ENCODE measurements around the gene WDPCP. TPM values are rescaled to one million over a fixed set of nuclear protein-coding genes. Genes with fewer than 3 reads are reported as not detected.

WDPCP gene
- total RNA-seq, 4 donors from 2014 or later, result 15.9 to 18.5 (median 17.4) TPM

DNA sequence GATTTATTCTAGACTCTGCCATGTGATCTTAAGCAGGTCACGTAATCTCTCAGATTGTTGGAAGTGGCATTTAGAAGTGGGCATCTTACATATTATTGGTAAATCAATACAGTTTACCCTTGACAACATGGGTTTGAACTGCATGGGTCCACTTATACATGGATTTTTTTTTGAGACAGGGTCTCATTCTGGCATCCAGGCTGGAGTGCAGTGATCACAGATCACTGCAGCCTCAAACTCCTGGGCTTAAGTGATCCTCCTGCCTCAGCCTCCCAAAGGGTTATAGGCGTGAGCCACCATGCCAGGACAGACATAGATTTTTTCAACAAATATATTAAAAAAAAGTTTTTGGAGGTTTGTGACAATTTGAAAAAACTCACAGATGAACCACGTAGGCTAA is 393.0 kb downstream of the WDPCP start:
- TF ChIP-seq, protein P1, sequence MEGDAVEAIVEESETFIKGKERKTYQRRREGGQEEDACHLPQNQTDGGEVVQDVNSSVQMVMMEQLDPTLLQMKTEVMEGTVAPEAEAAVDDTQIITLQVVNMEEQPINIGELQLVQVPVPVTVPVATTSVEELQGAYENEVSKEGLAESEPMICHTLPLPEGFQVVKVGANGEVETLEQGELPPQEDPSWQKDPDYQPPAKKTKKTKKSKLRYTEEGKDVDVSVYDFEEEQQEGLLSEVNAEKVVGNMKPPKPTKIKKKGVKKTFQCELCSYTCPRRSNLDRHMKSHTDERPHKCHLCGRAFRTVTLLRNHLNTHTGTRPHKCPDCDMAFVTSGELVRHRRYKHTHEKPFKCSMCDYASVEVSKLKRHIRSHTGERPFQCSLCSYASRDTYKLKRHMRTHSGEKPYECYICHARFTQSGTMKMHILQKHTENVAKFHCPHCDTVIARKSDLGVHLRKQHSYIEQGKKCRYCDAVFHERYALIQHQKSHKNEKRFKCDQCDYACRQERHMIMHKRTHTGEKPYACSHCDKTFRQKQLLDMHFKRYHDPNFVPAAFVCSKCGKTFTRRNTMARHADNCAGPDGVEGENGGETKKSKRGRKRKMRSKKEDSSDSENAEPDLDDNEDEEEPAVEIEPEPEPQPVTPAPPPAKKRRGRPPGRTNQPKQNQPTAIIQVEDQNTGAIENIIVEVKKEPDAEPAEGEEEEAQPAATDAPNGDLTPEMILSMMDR (IDR thresholded peaks at IDR 0.05), result no peak
- ATAC-seq (ENCODE audit: low FRiP score) (no peak), DNase-seq (ENCODE audit: low spot score) (no peak)

DNA sequence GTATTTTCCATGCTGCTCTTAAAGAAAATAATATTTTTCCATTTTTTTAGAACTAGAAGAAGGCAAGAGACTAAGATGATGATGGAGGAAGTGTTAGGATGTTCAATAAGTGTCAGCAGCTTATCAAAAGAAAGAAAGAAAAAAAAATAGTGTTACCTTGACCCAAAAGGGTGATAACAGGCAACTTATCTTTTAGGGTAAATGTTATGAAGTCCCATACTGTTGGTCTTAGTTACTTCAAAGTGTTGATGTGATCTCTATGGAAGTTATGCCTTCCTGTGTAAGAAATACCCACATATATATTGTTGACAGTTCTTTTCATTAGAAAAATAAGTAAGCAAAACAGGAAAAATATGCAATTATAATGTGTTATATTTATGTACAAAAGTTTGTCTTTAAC is 394.1 kb downstream of the WDPCP start:
- TF ChIP-seq, protein P1 (IDR thresholded peaks at IDR 0.05), result no peak
- DNase-seq (ENCODE audit: low spot score) (no peak), ATAC-seq (ENCODE audit: low FRiP score) (no peak)

DNA sequence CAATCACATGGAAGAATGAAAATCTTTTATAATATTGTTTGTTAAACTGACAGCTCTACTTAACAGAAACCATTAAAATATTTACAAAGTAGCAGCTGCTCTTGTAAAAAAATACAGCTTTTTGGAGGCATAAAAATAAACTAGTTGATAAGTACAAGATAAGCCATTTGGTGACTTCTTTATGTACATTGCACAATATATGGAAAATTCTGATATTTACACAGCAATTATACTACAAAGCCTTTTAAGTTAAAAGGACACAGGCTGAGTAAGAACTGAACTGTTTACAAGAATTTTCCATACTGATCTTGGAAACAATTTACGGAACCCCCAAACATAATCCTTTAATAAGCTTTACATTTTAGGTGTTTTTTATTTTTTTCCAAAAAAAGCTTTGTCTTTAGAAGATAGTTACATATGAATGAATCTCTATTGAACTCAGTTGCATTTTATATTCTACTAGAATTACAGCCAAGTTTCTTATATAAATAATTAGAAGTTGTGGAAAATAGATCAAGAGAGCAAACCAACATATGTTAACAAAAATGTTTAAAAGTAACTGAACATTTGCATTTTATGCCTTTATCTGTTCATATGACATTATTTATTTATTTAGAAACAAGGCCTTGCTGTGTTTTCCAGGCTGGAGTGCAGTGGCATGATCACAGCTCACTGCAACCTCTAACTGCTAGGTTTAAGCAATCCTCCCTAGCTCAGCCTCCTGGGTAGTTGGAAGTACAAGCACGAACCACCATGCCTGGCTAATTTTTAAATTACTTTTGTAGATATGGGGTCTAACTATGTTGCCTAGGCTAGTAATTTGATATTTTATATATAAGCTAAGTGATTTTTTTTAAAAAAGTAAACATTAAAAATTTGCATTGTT is 395.1 kb downstream of the WDPCP start:
- TF ChIP-seq, protein P1 (IDR thresholded peaks at IDR 0.05), result no peak
- no peak for ATAC-seq (ENCODE audit: low FRiP score)
- no peak for DNase-seq (ENCODE audit: low spot score)

- ATAC-seq (ENCODE audit: low FRiP score) (no peak), DNase-seq (ENCODE audit: low spot score) (no peak)
- TF ChIP-seq, protein P1 (IDR thresholded peaks at IDR 0.05), result no peak
Measured at GRCh38 chr2:63192169-63192888, 395.9 kb downstream of the WDPCP start.

DNA sequence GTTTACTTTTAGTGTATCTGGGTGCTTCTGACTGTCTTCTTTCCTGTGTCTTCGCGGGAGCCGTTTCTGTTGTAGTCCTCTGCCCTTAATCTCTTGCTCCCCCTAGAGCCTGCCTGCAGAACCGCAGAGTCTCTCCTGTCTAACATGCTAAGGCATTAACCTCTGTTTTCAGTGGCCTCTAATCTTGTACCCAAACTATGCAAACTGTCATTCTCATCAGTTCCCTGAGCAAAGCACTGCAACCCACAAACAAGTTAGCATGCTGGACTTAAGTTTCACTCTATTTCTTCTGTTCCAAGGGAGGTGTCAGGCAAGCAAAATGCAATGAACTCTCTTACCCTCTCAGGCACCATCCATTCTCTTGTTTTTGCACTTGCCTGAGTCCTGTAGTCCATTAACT is 399.3 kb downstream of the WDPCP start:
- TF ChIP-seq, protein P1 (IDR thresholded peaks at IDR 0.05), result no peak
- DNase-seq (ENCODE audit: low spot score), result no peak
- ATAC-seq (ENCODE audit: low FRiP score), result no peak

DNA sequence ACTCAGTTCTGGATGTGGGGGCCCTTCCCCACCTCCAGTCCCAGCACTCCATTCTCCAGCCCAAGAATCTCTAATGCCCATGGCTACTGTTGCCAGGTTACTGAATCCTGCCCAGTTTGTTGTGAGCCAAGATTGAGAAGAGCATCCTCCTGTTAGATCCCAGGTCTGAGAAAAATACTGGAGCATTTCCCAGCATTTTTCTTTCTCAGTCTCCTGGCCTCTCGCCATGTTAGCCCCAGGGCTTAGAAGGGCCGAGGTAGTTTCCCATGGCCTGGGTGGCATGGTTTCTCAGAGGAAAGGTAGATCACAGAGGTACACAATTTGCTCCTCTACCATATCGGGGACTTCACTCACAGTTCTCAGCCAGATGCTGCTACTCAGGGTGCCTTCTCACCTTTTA is 401.9 kb downstream of the WDPCP start:
- ATAC-seq (ENCODE audit: low FRiP score), result no peak
- TF ChIP-seq, protein P1 (IDR thresholded peaks at IDR 0.05), result no peak
- no peak for DNase-seq (ENCODE audit: low spot score)
